Smooth muscle cell of the coronary artery (primary cell): Measurements from ENCODE around the gene CRX. TPM values are rescaled to one million over a fixed set of nuclear protein-coding genes. Genes with fewer than 3 reads are reported as not detected.

Experiments used
- total RNA-seq: library from RNA; depleted of rRNA; stranded (reverse); fragments of >200 nt; gene quantifications from 2 replicates; pipeline ENCODE4 v1.2.3, GENCODE V29; 2014; ENCODE audit warnings: low replicate concordance

CRX gene
- not detected in 2 replicates for total RNA-seq

DNA sequence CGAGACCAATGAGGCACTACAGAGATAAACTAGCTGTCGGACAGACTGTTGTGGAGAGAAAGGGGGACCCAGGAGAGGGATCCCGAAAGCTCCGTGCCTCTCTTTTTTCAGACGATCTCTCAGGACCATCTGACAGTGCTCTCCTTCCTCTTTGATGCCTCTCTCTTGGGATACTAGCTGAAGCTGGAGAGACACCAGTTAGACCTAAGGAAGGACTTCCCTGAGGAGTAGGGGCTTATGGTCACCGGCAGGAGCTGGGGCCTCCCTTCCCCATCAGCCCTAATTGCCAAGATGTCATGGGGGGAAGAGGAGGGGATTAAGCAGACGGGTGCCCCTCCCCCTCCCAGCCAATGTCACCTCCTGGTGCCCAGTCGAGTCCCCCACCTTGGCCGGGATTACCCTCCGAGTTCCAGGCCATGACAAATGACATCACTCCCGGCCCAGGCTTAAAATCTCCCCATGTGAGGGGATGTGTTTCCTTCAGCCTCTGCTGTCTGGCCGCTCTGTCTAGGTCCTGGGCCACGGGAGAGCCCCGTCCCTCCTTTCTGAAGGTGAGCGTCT is at the start of gene CRX:
TSS of gene CRX (plus strand) at position 478 of the 561 bp plus-strand sequence. CDS start 12,507 bp downstream, outside the sequence.

DNA sequence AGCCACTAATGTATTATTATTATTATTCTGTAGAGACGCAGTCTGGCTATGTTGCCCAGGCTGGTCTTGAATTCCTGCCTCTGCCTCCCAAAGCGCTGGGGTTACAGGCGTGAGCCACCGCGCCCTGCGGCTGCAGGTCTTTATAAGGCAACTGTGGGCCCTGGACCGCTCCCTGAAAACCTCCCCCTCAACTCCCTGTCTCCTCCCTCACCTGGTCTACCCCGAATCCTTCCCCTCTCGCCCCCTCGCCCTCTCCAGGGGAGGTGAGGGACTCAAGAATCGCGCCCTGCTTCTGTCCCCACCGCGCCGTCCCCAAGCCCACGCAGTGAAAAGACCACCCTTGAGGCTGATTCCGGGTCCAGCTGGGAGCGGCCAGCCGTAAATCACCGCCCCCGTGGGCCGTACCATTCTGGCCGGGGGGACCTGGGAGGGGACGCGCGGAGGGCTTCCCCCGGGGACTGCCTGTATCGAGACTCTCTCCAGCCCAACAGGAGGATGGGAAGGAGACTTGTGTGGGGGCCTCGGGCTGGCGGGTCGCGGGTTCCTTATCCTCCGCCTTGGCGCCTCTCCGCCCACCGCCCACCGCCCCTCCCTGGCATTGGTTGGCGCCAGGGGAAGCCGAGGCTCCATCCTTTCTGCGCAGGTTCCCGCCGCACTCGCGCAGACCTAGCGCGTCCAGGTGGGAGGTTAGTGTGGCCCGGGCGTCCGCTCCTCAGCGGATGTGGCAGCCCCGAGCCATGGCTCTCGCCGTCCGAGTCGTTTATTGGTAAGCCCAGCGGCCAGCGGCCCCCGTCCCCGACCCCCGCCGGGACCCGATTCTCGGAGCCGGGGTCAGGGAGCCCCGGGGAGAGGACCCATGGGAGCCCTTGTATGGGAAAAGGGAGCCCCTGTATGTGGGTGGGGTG is 43.4 kb upstream of the CRX start, which contains the start of gene SELENOW:
TSS of gene SELENOW (plus strand) at position 655 of the 905 bp plus-strand sequence. CDS start at position 738, 83 bp downstream.

GRCh38 chr19:47804451-47804850 is 17.3 kb upstream of the CRX start, which contains the start of gene TPRX1:
TSS of gene TPRX1 (minus strand) at chr19:47804551. CDS start at chr19:47804539, 12 bp downstream.

GRCh38 chr19:47858646-47859285 is 37.0 kb downstream of the CRX start, which contains the start of gene TPRX2:
TSS of gene TPRX2 (plus strand) at chr19:47859235. CDS start at chr19:47859247, 12 bp downstream.

DNA sequence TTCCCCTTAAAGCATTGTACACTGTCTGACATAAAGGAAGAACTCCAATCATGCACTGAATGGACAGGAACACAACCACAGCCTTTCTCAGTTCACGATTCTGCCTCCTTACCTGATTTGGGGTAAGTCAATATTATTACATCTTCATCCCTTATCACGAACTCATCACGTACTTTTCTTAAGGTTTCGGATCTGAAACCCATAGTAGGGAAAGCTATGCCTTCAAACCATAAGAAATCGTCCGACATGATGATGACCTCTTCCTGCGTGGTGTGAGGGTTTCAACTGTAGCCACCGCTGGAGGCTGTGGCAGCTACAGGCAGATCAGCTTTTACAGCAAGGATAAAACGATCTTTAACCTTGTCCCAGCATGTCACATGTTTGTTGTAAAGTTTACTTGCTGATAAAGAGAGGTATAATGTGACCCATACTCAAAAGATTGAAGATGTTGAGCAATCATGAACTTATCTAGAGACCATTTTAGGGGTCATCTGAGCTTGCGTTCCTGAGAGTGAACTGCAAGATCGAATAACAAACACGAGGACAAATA is 64.3 kb downstream of the CRX start, which contains the start of gene SULT2A1:
TSS of gene SULT2A1 (minus strand) at position 306 of the 550 bp plus-strand sequence. CDS start at position 248, 58 bp downstream.

Other genes starting within 250 kb of the CRX start
- gene ZNF541, start 248.8 kb upstream of the CRX start, total RNA-seq = under 0.01 TPM in 1 of 2 replicates, not detected in the other
- 0.82 and 2.8 TPM in 2 replicates for gene BICRA, start 212.8 kb upstream of the CRX start, total RNA-seq
- 95.6 and 106 TPM in 2 replicates for gene EHD2, start 108.5 kb upstream of the CRX start, total RNA-seq
- gene NOP53, start 76.4 kb upstream of the CRX start, total RNA-seq = 50.9 and 70.0 TPM in 2 replicates
- 68.6 and 209 TPM in 2 replicates for gene SELENOW, start 43.2 kb upstream of the CRX start, total RNA-seq
- not detected in 2 replicates for gene TPRX1, start 17.4 kb upstream of the CRX start, total RNA-seq
- not detected in 2 replicates for gene TPRX2, start 37.3 kb downstream of the CRX start, total RNA-seq
- not detected in 2 replicates for gene SULT2A1, start 64.4 kb downstream of the CRX start, total RNA-seq
- not detected in 2 replicates for gene BSPH1, start 170.2 kb downstream of the CRX start, total RNA-seq
- gene ELSPBP1, start 172.7 kb downstream of the CRX start, total RNA-seq = not detected in 2 replicates
- gene CABP5, start 222.1 kb downstream of the CRX start, total RNA-seq = not detected in 2 replicates